Astrocyte of the spinal cord (primary cell): ENCODE results near the gene GIT2.

Experiments
- DNase-seq: peaks from one replicate; pipeline ENCODE4 v3.0.0; 2011; ENCODE audit warnings: low read depth, low spot score
- H3K4me3 ChIP-seq: 2 replicates; pipeline ENCODE4 v1.5.1; 2011; ENCODE audit warnings: low read depth, mild to moderate bottlenecking, low read length, moderate library complexity
- in situ Hi-C: cut with HindIII; loops from 2 replicates; pipeline ENCODE4 v1.10.0; 2017; ENCODE audit warnings: low sequenced_read_pairs
- TF ChIP-seq, protein P1 (sequence below): IDR thresholded peaks from 2 replicates; pipeline ENCODE4 v1.5.1; 2012; ENCODE audit warnings: low read depth, mild to moderate bottlenecking, low read length, inconsistent platforms

Gene GIT2

GRCh38 chr12:110005319-110005973, 9.3 kb upstream of the GIT2 start:
- in situ Hi-C loops, result no loop called here
- TF ChIP-seq, protein P1, sequence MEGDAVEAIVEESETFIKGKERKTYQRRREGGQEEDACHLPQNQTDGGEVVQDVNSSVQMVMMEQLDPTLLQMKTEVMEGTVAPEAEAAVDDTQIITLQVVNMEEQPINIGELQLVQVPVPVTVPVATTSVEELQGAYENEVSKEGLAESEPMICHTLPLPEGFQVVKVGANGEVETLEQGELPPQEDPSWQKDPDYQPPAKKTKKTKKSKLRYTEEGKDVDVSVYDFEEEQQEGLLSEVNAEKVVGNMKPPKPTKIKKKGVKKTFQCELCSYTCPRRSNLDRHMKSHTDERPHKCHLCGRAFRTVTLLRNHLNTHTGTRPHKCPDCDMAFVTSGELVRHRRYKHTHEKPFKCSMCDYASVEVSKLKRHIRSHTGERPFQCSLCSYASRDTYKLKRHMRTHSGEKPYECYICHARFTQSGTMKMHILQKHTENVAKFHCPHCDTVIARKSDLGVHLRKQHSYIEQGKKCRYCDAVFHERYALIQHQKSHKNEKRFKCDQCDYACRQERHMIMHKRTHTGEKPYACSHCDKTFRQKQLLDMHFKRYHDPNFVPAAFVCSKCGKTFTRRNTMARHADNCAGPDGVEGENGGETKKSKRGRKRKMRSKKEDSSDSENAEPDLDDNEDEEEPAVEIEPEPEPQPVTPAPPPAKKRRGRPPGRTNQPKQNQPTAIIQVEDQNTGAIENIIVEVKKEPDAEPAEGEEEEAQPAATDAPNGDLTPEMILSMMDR, result no peak
- DNase-seq, result no peak
- no peak overlapping the region for H3K4me3 ChIP-seq

GRCh38 chr12:110004598-110004997, 8.4 kb upstream of the GIT2 start:
- no peak for DNase-seq
- TF ChIP-seq, protein P1, result no peak
- H3K4me3 ChIP-seq, result no peak overlapping the region
- in situ Hi-C loops, result no loop called here

DNA sequence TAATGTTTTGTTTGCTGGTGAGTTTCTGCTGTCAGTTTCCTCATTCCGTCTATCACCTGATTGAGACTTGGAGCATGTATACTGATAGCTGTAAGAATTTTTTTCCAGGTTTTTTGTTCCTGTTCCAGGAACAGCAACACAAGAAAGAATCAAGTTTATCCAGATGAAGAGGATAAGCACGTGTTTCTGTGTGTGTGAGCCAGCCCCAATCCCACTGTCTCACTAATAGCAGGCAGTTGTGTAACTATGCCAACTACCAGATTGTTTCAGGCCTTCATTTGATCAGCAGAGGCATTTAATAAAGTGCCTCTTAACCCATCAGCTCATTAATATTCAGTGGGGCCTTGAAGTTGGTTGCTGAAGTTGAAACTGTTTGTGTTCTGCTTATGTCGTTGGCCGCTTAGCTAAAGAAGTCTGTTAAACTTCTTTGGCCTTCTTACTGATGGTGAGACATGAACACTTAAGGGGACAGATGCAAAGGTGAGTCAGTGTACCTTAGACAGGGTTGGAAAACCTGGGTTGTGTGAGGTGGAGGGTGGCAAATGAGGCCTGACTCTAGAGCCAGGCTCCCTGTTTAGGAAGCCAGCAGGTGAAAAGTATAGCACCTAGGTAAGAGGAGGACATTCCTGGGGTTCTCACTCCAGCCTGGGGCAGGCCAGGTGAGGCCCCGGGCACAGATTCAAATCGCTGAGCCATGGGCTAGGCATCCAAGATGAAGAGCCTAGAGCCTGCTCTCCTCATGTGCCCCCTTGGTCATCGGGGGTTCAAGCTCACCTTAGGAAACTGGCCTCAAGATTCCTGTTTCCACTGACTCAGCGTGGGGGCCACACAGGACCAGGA, 6.7 kb upstream of the GIT2 start:
- in situ Hi-C loops, result no loop called here
- H3K4me3 ChIP-seq, result no peak overlapping the region

DNA sequence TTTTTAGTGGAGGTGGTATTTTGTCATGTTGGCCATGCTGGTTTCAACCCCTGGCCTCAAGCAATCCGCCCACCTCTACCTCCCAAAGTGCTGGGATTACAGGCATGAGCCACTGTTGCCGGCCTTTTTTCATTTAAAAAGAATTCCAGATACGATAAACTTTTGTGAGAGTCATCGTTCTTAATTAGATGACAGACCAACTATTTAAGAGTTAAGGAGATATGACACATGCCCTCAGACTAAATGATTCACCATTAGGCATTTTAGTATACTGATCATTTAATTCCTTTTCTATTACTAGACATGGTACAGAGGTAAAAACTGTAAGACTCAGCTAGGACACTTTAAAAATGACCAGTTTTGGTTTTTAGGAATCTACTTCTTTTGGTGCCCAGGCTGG, 5.4 kb upstream of the GIT2 start:
- TF ChIP-seq, protein P1, result no peak
- in situ Hi-C loops, result no loop called here
- DNase-seq, result peak; percentile 72
- no peak overlapping the region for H3K4me3 ChIP-seq

More for the DNA sequence above, 6.7 kb upstream of the GIT2 start:
- TF ChIP-seq, protein P1, result no peak
- peak; percentile 5 for DNase-seq

DNA sequence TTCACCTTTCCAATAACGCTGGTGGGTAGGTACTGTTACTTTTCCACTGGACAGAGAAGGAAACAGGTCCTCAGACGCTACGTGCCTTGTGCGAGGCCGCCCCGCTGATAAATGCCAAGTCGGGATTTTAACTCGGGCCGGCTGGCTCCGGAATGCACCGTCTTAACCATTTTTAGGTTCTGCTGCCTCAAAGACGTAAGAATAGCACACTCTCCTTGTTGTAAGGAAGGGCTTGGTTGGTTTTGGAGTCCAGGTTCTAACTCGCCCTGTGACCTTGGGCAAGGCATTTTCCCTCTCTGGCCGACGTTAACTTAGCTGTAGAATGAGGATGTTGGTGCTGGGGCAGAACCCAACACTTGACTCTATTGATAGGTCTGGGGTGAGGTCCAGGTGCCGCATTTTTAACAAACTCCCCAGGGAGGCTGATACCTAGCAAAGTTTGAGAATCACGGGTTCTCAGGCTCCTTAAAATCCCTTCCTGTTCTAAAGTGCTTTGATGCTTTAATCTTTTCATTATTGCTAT, 3.9 kb upstream of the GIT2 start:
- peak overlapping the region; percentile 87 for H3K4me3 ChIP-seq
- in situ Hi-C loops, result no loop called here
- TF ChIP-seq, protein P1, result no peak
- DNase-seq, result peak; percentile 31

DNA sequence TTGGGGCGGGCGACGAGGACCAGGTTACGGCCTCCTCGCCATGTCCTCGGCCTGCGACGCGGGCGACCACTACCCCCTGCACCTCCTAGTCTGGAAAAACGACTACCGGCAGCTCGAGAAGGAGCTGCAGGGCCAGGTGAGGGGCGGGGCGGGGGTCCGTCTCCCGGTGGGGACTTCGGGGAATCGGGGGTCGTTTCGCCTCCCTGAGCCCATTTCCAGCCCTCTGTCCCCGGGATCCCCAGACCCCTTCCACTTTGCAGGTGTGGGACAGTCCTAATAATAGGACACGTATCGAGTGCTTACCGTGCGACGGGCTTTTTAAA, 3.4 kb upstream of the GIT2 start:
- peak overlapping the region; percentile 87 for H3K4me3 ChIP-seq
- in situ Hi-C loops, result no loop called here
- TF ChIP-seq, protein P1, result no peak
- DNase-seq, result no peak
